Prostate gland (tissue), 2 donors: ENCODE results near the gene DLL1. TPM values are rescaled to one million over a fixed set of nuclear protein-coding genes. Genes with fewer than 3 reads are reported as not detected.
A peak's percentile ranks its signal among the peaks of the same experiment; 100 is the strongest.

Experiments
- DNase-seq: peaks from one replicate; pipeline ENCODE4 v3.0.0-alpha.2; 2019; ENCODE audit warnings: low spot score
- H3K27ac ChIP-seq, 2 donors: fragments of 200-600 bp; sonication (generic); 2 replicates each; pipeline ENCODE4 v1.5.1; 2017 to 2019
- H3K27me3 ChIP-seq: fragments of 200-600 bp; sonication (generic); replicated peaks from 2 replicates; pipeline ENCODE4 v1.5.1; 2019; ENCODE audit not compliant: insufficient read depth
- H3K36me3 ChIP-seq, 2 donors: fragments of 200-600 bp; sonication (generic); 1 replicate in 1 of 2; 2 replicates in 1 of 2; pipeline versions ENCODE4 v1.5.1 to v1.8.1; 2017 to 2019
- H3K4me1 ChIP-seq: fragments of 200-600 bp; sonication (generic); replicated peaks from 2 replicates; pipeline ENCODE4 v1.5.1; 2019
- H3K4me3 ChIP-seq, 2 donors: fragments of 200-600 bp; sonication (generic); 2 replicates each; pipeline ENCODE4 v1.5.1; 2017 to 2019
- H3K9me3 ChIP-seq: fragments of 200-600 bp; sonication (generic); 2 replicates; pipeline ENCODE4 v1.5.1; 2017
- POLR2A ChIP-seq: fragments of 450-650 bp; IDR thresholded peaks from one replicate; pipeline ENCODE4 v1.6.1; 2016; ENCODE audit warnings: antibody characterized with exemption, mild to moderate bottlenecking
- POLR2AphosphoS5 ChIP-seq: sonication (generic); formaldehyde crosslinking; IDR thresholded peaks from one replicate; pipeline ENCODE4 v1.6.1; 2017; ENCODE audit warnings: antibody characterized with exemption
- WGBS: methylation state at CpG from one replicate; pipeline ENCODE4 v1.1.5; 2018; 5-methylcytosine and 5-hydroxymethylcytosine counted together
- intact Hi-C: fragments of 100-400 bp; cut with DNase I; formaldehyde crosslinking; loops from one replicate; pipeline ENCODE4 v1.14.2; 2022
- total RNA-seq, 2 donors: library from RNA; depleted of rRNA; stranded (reverse); fragments of >200 nt; gene quantifications; one replicate each; pipeline ENCODE4 v1.1.0, GENCODE V29; 2016
- TF ChIP-seq, protein P1 (sequence below), 4 experiments: fragments of 200-600 bp in 2 of 4; fragments of 450-650 bp in 2 of 4; sonication (generic) in 2 of 4; IDR thresholded peaks; 1 replicate in 3 of 4; 2 replicates in 1 of 4; pipeline ENCODE4 v1.5.1; 2016 to 2019; ENCODE audit warnings: antibody characterized with exemption in 4 of 4, mild to moderate bottlenecking in 2 of 4, moderate library complexity in 2 of 4

The DLL1 gene
- total RNA-seq, 2 donors from 2014 or later: 16.0 to 40.4 TPM

DNA sequence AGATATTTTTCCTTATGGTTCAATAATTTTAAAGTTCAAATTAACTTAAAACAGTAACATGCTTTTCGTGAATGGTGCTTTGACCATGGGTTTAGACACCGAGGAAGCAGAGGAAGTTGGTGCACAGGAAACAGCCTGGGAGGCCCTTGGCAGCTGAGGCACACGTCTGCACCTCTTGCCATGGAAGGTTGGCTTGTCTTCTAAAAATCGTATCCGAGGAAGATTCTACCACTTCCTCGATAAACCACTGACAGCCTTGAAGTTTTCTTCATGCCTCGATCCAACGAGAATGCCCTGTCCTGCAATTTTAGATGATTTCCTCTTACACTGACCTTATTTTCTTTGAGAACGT is 12.2 kb downstream of the DLL1 start:
- Histone ChIP-seq H3K27me3 (no peaks in the 10 kb centered on the region), H3K36me3 (peaks cover 5 to 6% of the 10 kb centered on the region in 2 donors), H3K9me3 (no peaks in the 10 kb centered on the region), H3K27ac (no peak overlapping the region), H3K4me3 (no peak overlapping the region), H3K4me1 (no peaks in the 10 kb centered on the region)
- WGBS: 77% methylated on average over 9 of the region's 9 CpGs
- DNase-seq: no peak
- TF ChIP-seq, protein P1, sequence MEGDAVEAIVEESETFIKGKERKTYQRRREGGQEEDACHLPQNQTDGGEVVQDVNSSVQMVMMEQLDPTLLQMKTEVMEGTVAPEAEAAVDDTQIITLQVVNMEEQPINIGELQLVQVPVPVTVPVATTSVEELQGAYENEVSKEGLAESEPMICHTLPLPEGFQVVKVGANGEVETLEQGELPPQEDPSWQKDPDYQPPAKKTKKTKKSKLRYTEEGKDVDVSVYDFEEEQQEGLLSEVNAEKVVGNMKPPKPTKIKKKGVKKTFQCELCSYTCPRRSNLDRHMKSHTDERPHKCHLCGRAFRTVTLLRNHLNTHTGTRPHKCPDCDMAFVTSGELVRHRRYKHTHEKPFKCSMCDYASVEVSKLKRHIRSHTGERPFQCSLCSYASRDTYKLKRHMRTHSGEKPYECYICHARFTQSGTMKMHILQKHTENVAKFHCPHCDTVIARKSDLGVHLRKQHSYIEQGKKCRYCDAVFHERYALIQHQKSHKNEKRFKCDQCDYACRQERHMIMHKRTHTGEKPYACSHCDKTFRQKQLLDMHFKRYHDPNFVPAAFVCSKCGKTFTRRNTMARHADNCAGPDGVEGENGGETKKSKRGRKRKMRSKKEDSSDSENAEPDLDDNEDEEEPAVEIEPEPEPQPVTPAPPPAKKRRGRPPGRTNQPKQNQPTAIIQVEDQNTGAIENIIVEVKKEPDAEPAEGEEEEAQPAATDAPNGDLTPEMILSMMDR (IDR thresholded peaks at IDR 0.05): no peak
- TF ChIP-seq POLR2A (no peak), POLR2AphosphoS5 (no peak)
- intact Hi-C loops: no loop called here

DNA sequence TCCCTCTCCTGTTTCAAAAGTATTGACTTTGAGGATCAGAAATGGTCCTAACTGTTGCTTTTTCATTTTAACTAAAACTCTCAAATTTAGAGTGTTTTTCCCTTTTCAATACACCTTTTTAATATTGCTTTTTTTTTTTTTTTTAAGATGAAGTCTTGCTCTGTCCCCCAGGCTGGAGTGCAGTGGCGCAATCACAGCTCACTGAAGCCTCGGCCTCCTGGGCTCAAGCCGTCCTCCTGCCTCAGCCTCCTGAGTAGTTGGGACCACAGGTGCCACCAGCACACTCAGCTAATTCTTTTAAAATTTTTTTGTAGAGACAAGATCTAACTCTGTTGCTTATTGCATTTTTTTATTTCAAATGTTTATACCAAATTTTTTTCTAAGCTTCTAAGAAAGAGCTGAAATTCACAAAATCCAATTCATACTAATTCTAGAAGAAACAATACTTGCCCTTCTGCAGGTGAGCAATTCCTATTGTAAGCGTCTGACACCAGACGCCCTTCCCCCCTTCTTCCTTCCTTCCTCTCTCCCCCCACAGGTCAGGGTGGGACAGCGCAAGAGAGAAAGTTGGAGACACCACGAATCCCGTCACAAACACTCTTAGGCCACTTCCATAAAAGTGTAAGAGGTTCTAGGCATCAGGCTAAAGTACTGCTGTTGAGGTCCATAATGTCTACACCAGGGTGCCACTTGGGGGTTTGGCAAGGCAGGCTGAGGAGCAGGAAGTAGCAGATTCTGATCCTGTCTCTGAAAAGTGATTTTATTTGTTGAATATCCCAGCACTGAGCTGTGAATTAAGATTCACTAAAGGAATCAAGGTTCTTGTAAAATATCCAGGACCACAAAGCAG is 12.8 kb downstream of the DLL1 start:
- intact Hi-C loops: no loop called here
- H3K36me3 ChIP-seq: peaks cover 4 to 6% of the 10 kb centered on the region in 2 donors
- TF ChIP-seq POLR2AphosphoS5 (no peak), POLR2A (no peak)
- TF ChIP-seq, protein P1 (IDR thresholded peaks at IDR 0.05): no peak
- no peaks in the 10 kb centered on the region for H3K9me3 ChIP-seq
- DNase-seq: no peak
- no peak overlapping the region for H3K4me3 ChIP-seq
- no peak overlapping the region for H3K27ac ChIP-seq
- no peaks in the 10 kb centered on the region for H3K4me1 ChIP-seq
- H3K27me3 ChIP-seq: no peaks in the 10 kb centered on the region
- 95% methylated on average over 8 of the region's 8 CpGs for WGBS

DNA sequence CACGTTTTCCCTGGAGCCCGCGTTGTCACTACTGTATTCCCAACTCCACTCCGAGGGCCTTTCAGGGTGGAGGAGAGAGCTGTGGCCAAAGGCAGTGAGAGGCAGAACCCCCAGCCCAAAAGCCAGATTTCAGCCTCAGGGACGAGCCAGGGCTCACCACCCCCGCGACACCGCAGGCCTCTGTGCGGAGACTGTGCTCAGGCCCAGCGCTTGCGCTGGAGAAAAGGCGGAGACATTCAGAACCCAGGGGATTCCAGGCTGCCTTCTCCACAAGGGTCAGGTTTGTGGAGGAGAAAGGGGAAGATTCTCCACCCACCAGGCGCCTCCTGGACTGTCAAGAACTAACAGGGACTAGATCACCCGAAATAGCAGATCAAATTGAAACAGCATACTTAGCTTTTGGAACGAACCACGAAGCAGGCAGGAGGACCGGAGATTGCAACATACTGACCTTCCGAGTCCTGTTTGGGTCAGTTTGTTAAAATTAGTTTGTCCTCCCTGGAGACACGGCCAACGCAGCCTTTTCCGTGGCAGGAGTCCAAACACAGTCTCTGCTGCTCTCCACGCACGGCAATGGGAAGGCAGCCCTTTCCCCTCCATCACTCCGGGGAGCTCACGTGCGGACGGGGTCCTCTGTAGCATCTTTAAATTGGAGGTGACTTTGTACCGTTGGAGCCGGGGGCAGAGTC is 14.4 kb downstream of the DLL1 start:
- H3K4me1 ChIP-seq: no peaks in the 10 kb centered on the region
- no peaks in the 10 kb centered on the region for H3K36me3 ChIP-seq
- TF ChIP-seq POLR2AphosphoS5: peak; percentile 24
- TF ChIP-seq POLR2A: no peak
- H3K4me3 ChIP-seq: no peak overlapping the region
- no peak overlapping the region for H3K27ac ChIP-seq
- no peak for DNase-seq
- intact Hi-C loops: no loop called here
- no peaks in the 10 kb centered on the region for H3K27me3 ChIP-seq
- WGBS: 70% methylated on average over 29 of the region's 29 CpGs
- H3K9me3 ChIP-seq: no peaks in the 10 kb centered on the region

DNA sequence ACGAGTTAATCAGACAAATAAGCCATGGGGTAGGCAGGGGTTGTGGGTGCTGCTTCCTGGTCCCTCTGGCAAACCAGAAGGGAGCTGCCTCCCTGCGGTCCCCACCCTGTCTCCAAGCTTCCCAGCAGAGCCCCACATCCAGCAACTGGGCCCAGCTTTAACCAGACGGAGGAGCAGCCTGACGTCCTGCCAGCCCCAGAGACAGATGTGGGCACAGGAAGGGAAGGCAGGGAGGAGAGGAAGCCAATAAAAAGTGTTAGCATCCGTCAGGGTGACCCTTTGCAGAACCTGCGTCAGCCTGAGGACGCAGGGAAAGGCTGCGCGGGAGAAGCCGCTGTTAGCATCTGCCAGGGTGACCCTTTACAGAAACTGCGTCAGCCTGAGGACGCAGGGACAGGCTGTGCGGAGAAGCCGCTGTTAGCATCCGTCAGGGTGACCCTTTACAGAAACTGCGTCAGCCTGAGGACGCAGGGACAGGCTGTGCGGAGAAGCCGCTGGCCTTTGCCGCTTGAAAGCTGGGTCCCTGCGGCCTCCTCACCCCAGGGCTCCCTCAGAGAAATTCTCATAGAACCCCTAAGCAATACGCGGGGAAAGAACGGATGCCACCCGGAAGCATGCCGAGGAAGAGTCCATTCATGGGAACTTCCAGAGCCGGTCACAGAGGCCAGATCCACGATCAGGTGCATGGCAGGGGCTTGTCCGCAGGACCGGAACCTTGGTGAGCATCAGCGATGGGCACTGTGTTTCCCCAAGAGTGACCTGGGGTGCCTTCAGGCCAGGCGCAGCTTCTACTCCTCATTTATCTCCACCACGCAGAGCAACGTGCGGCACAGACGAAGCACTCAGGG is 15.9 kb downstream of the DLL1 start:
- Histone ChIP-seq H3K4me3 (no peak overlapping the region), H3K4me1 (no peaks in the 10 kb centered on the region), H3K9me3 (no peaks in the 10 kb centered on the region), H3K36me3 (no peaks in the 10 kb centered on the region), H3K27ac (no peak overlapping the region), H3K27me3 (no peaks in the 10 kb centered on the region)
- WGBS: 93% methylated on average over 36 of the region's 36 CpGs
- intact Hi-C loops: no loop called here
- no peak for DNase-seq
- TF ChIP-seq POLR2A: no peak
- no peak for TF ChIP-seq POLR2AphosphoS5
- TF ChIP-seq, protein P1 (IDR thresholded peaks at IDR 0.05): no peak

DNA sequence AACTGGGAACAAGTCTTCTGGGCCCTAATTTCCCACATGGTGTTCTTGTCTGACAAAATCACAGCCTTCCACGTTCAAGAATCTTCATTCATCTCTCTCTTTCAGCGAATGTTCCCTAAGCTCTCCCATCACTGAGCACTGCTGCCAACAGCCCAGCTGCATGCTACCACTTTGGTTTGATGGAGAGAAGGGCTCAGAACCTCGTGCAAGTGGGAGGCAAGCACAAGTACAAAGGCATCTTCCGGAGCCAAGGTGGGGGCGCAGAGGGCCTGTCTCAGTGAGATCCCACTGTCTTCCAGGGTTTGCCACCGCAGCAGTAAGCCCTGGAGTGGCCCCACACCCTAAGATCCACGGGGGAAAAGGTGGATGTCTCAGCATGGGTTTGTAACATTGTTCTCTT is 17.2 kb downstream of the DLL1 start:
- no peaks in the 10 kb centered on the region for H3K4me1 ChIP-seq
- no peak overlapping the region for H3K27ac ChIP-seq
- no peaks in the 10 kb centered on the region for H3K9me3 ChIP-seq
- TF ChIP-seq POLR2AphosphoS5 (no peak), POLR2A (no peak)
- TF ChIP-seq, protein P1 (IDR thresholded peaks at IDR 0.05): no peak
- H3K27me3 ChIP-seq: no peaks in the 10 kb centered on the region
- H3K36me3 ChIP-seq: no peaks in the 10 kb centered on the region
- DNase-seq: no peak
- H3K4me3 ChIP-seq: no peak overlapping the region
- intact Hi-C loops: no loop called here
- WGBS: 67% methylated on average over 7 of the region's 7 CpGs
